ENCODE results near the gene FBXW11. TPM values are rescaled to one million over a fixed set of nuclear protein-coding genes. Genes with fewer than 3 reads are reported as not detected.

FBXW11 gene
- total RNA-seq, 1 experiment from 2014 or later = 52.0 TPM

DNA sequence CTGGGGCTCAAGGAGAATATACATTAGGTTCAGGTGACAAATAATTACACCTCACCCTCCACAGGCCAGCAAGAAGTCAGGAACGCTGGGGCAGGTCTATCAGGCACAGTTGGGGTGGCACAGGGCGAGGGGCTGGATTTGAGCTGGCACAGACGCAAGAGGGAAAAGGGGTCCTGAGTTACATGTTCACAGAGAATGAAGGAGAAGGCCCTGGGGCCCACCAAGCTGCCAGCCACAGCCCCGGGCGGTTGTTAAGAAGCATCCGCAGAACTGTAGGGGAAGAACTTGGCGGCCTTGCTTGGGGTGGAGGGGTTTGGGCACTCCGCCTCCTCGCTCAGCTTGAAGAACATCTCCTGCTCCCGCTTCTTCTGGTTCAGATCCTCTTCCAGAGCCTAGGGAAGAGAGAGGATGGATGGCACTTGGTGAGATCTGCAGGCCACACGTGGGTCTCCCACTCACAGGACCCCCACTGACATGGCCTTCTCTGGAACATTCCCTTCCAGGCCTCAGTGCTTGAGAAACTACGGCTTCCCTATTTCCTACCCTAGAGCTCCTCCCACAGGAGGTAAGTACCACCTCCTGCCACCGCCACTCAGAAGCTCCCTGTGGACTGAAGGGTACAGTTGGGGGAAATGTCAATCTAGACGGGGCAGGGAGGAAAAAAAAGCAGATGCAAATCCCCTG lies 38.3 kb upstream of the FBXW11 start:
- intact Hi-C loops (cut with micrococcal nuclease) = no loop called here
- Histone ChIP-seq H4K20me1 (ENCODE audit: insufficient read depth) (no peaks in the 10 kb centered on the region), H3K4me3 (replicated peaks in 1 of 2; ENCODE audit: low read depth in 1 of 2, low read length in 2 of 2) (no peak overlapping the region), H3K9ac (ENCODE audit: low read length) (no peak overlapping the region), H3K9me3 (ENCODE audit: control insufficient read depth in 1 of 2, insufficient read depth in 1 of 2, low read depth in 1 of 2, low read length in 2 of 2) (no peaks in the 10 kb centered on the region), H2AFZ (ENCODE audit: low read depth, low read length, poor library complexity, severe bottlenecking) (no peak overlapping the region), H3K27me3 (ENCODE audit: insufficient read depth, low read length) (no peaks in the 10 kb centered on the region), H3K27ac (ENCODE audit: low read depth, low read length) (no peak overlapping the region), H3K4me2 (ENCODE audit: low read length) (no peak overlapping the region), H3K36me3 (ENCODE audit: control insufficient read depth in 1 of 2, insufficient read depth in 2 of 2, low read length in 2 of 2) (no peaks in the 10 kb centered on the region), H3K9me2 (ENCODE audit: insufficient read depth) (no peaks in the 10 kb centered on the region), H3K4me1 (ENCODE audit: control insufficient read depth in 1 of 2, insufficient read depth in 2 of 2, low read length in 2 of 2) (no peaks in the 10 kb centered on the region), H3K79me2 (ENCODE audit: insufficient read depth, low read length) (no peaks in the 10 kb centered on the region)
- no TSS peak for BruUV-seq (replicated peaks)
- TF ChIP-seq RAD21 (IDR thresholded peaks at IDR 0.05; ENCODE audit: low read depth) (peak; percentile 27; the same call in 1 of the 2 replicates), SIN3A (IDR thresholded peaks at IDR 0.05; ENCODE audit: low read depth) (no peak), JUND (IDR thresholded peaks at IDR 0.05) (no peak)
- TF ChIP-seq, protein P1, sequence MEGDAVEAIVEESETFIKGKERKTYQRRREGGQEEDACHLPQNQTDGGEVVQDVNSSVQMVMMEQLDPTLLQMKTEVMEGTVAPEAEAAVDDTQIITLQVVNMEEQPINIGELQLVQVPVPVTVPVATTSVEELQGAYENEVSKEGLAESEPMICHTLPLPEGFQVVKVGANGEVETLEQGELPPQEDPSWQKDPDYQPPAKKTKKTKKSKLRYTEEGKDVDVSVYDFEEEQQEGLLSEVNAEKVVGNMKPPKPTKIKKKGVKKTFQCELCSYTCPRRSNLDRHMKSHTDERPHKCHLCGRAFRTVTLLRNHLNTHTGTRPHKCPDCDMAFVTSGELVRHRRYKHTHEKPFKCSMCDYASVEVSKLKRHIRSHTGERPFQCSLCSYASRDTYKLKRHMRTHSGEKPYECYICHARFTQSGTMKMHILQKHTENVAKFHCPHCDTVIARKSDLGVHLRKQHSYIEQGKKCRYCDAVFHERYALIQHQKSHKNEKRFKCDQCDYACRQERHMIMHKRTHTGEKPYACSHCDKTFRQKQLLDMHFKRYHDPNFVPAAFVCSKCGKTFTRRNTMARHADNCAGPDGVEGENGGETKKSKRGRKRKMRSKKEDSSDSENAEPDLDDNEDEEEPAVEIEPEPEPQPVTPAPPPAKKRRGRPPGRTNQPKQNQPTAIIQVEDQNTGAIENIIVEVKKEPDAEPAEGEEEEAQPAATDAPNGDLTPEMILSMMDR (IDR thresholded peaks at IDR 0.05 in 2 of 3, conservative IDR thresholded peaks at IDR 0.05 in 1 of 3; ENCODE audit: borderline replicate concordance in 1 of 3, insufficient read depth in 1 of 3, low read depth in 2 of 3, low read length in 2 of 3) = 0 out of 6 replicates have a peak, but pooled peaks of 1 of the 3 experiments have one; percentile 7
- ChIA-PET POLR2A (no interaction called here), CTCF (interaction anchor here (0.7 to 1.0 kb wide), 3 partner anchors 15 to 143 kb away, joined by 3 to 5 read pairs (median 4); partner anchors contain the start of gene STK10), RAD21 (ENCODE audit: low non-redundant PET in 1 of 2, low total read pairs in 2 of 2, uncharacterized antibody in 2 of 2, unreplicated experiment in 2 of 2) (no interaction called here)
- peak; percentile 54; the same call in 1 of the 2 replicates for ATAC-seq
- DNase-seq (ENCODE audit: low read depth, low spot score) = no peak

DNA sequence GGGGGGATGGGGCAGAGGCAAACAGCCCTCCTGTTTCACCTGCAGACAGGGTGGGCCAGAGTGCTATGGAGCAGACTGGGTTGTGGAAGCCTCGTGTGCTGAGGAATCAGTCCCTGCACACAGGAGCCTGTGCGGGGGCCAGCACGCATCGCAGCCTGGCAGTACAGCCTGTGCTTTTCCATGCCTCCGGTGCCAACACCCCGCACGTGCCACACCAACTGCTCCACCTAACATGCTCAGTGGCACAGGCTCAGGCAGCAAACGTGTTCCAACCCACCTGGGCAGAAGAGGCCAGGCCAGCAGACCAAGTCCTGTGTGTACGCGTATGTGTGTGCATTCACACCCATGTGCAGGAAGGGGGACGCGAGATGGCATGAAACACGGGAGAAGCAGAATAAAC lies 37.4 kb upstream of the FBXW11 start:
- H3K9me2 ChIP-seq (ENCODE audit: insufficient read depth) = no peaks in the 10 kb centered on the region
- no peaks in the 10 kb centered on the region for H3K79me2 ChIP-seq (ENCODE audit: insufficient read depth, low read length)
- intact Hi-C loops (cut with micrococcal nuclease) = no loop called here
- TF ChIP-seq, protein P2, sequence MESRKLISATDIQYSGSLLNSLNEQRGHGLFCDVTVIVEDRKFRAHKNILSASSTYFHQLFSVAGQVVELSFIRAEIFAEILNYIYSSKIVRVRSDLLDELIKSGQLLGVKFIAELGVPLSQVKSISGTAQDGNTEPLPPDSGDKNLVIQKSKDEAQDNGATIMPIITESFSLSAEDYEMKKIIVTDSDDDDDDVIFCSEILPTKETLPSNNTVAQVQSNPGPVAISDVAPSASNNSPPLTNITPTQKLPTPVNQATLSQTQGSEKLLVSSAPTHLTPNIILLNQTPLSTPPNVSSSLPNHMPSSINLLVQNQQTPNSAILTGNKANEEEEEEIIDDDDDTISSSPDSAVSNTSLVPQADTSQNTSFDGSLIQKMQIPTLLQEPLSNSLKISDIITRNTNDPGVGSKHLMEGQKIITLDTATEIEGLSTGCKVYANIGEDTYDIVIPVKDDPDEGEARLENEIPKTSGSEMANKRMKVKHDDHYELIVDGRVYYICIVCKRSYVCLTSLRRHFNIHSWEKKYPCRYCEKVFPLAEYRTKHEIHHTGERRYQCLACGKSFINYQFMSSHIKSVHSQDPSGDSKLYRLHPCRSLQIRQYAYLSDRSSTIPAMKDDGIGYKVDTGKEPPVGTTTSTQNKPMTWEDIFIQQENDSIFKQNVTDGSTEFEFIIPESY (IDR thresholded peaks at IDR 0.05; ENCODE audit: extremely low read depth, insufficient replicate concordance, low read length) = no peak
- no peak overlapping the region for H3K9ac ChIP-seq (ENCODE audit: low read length)
- ChIA-PET CTCF (no interaction called here), RAD21 (ENCODE audit: low non-redundant PET in 1 of 2, low total read pairs in 2 of 2, uncharacterized antibody in 2 of 2, unreplicated experiment in 2 of 2) (no interaction called here), POLR2A (no interaction called here)
- H3K27ac ChIP-seq (ENCODE audit: low read depth, low read length) = no peak overlapping the region
- no peak overlapping the region for H2AFZ ChIP-seq (ENCODE audit: low read depth, low read length, poor library complexity, severe bottlenecking)
- H3K4me3 ChIP-seq (replicated peaks in 1 of 2; ENCODE audit: low read depth in 1 of 2, low read length in 2 of 2) = no peak overlapping the region
- no peak overlapping the region for H3K4me2 ChIP-seq (ENCODE audit: low read length)
- no peaks in the 10 kb centered on the region for H3K9me3 ChIP-seq (ENCODE audit: control insufficient read depth in 1 of 2, insufficient read depth in 1 of 2, low read depth in 1 of 2, low read length in 2 of 2)
- no peaks in the 10 kb centered on the region for H3K27me3 ChIP-seq (ENCODE audit: insufficient read depth, low read length)
- H4K20me1 ChIP-seq (ENCODE audit: insufficient read depth) = no peaks in the 10 kb centered on the region
- BruUV-seq (replicated peaks) = TSS peak; percentile 27
- DNase-seq (ENCODE audit: low read depth, low spot score) (no peak), ATAC-seq (no peak)
- no peaks in the 10 kb centered on the region for H3K36me3 ChIP-seq (ENCODE audit: control insufficient read depth in 1 of 2, insufficient read depth in 2 of 2, low read length in 2 of 2)
- no peaks in the 10 kb centered on the region for H3K4me1 ChIP-seq (ENCODE audit: control insufficient read depth in 1 of 2, insufficient read depth in 2 of 2, low read length in 2 of 2)
